Activated T-helper 1 cell treated with anti-CD3 and anti-CD28 coated beads, Interleukin-12 subunit alpha, Interleukin-12 subunit beta, Interleukin-2, Interleukin-4 antibody, amounts not matched to agents 30 ng/mL and 10 ng/mL and 1 ng/mL, durations not matched to agents 14 hours and 24 hours and 36 hours (primary cell): ENCODE results near the gene TRPT1. TPM values are rescaled to one million over a fixed set of nuclear protein-coding genes. Genes with fewer than 3 reads are reported as not detected.
A peak's percentile ranks its signal among the peaks of the same experiment; 100 is the strongest.

Source experiments
- DNase-seq: peaks from one replicate; pipeline ENCODE4 v3.0.0; 2021; ENCODE audit warnings: low spot score
- H3K27ac Mint-ChIP-seq: one replicate; pipeline ENCODE4 v1.8.0; 2021; ENCODE audit warnings: mild to moderate bottlenecking, mixed read lengths
- H3K27me3 Mint-ChIP-seq: one replicate; pipeline ENCODE4 v1.8.0; 2022; ENCODE audit warnings: mild to moderate bottlenecking, moderate library complexity, mixed read lengths; ENCODE audit not compliant: insufficient read depth
- H3K36me3 Mint-ChIP-seq: one replicate; pipeline ENCODE4 v1.8.0; 2021; ENCODE audit warnings: low read depth, mixed read lengths
- H3K4me1 Mint-ChIP-seq: one replicate; pipeline ENCODE4 v1.8.0; 2021; ENCODE audit warnings: low read depth, mixed read lengths
- H3K4me3 Mint-ChIP-seq: one replicate; pipeline ENCODE4 v1.8.0; 2021; ENCODE audit warnings: mild to moderate bottlenecking, moderate library complexity, mixed read lengths
- H3K9me3 Mint-ChIP-seq: one replicate; pipeline ENCODE4 v1.8.0; 2021; ENCODE audit warnings: mixed read lengths
- intact Hi-C: fragments of 100-400 bp; cut with micrococcal nuclease; formaldehyde crosslinking; loops from one replicate; pipeline ENCODE4 v1.15.1; 2024
- total RNA-seq: library from RNA; stranded (reverse); gene quantifications from 2 replicates; pipeline ENCODE4 v1.2.3, GENCODE V29; 2022

The TRPT1 gene
- total RNA-seq, 1 donor from 2014 or later = 35.5 TPM

DNA sequence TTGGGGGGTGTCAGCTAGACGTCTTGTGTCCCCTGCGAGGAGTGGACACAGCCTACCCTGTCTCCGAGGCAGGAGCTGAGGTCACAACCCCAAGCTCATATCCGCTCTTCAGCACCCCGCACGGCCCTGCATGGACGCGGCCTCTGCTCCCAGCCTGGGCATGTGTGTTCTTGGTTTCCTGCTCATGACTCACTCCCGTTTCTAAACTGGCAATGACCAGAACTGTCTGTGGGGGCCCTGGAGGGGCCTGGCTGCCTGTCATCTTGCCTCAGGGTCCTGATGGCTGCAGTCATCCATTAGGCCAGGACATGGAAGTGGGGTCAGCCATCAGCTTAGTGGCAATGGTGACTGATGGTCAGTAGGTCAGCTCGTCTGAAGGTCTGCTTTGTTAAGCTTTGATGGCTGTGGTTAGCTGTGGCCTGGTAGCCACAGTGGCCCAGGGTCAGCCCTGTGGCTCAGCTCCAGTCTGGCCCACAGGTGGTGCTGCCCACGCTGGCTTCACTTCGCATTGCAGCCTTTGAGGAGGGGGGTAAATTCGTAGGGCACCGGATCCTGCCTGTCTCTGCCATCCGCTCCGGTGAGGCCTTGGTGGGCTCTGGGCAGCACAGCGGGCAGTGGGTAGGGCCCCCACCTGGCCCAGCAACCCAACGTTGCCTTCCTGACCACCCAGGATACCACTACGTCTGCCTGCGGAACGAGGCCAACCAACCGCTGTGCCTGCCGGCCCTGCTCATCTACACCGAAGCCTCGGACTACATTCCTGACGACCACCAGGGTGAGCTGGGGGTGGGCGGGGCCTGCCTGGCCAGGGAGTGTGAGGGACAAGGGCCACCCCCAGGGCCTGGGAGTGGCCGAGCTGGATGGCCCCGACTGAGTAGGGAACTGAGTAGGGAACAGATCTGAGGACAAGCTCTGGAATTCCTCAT lies 37.3 kb upstream of the TRPT1 start:
- H3K27me3 Mint-ChIP-seq = no peaks in the 10 kb centered on the region
- no peak overlapping the region for H3K27ac Mint-ChIP-seq
- intact Hi-C loops = no loop called here
- no peak overlapping the region for H3K4me3 Mint-ChIP-seq
- peaks cover 20% of the 10 kb centered on the region for H3K36me3 Mint-ChIP-seq
- peaks cover 19% of the 10 kb centered on the region for H3K4me1 Mint-ChIP-seq
- H3K9me3 Mint-ChIP-seq = no peaks in the 10 kb centered on the region
- DNase-seq = no peak

DNA sequence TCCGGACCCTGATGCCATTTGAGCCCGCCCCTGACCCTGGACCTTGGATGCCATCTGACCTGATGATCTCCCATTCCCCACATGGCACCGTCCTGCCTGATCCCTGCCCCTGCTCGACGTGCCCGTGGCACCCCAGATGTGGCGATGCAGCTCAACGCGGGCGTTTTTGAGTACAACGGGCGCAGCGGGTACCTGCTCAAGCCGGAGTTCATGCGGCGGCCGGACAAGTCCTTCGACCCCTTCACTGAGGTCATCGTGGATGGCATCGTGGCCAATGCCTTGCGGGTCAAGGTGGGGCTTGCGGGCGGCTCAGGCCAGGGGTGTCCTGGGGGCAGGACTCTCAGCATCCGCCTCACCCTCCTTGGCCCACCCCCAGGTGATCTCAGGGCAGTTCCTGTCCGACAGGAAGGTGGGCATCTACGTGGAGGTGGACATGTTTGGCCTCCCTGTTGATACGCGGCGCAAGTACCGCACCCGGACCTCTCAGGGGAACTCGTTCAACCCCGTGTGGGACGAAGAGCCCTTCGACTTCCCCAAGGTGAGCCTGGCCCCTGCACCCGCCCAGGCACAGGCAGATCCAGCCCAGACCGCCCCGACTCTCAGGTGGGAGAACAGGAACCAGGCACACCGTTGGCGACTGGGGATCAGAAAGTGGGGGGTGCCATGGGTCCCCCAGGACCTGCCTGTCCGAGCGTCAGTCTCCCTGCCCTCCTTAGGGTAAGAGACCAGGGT lies 36.5 kb upstream of the TRPT1 start:
- H3K4me1 Mint-ChIP-seq = peaks cover 12% of the 10 kb centered on the region
- no peak for DNase-seq
- H3K27ac Mint-ChIP-seq = no peak overlapping the region
- no peaks in the 10 kb centered on the region for H3K27me3 Mint-ChIP-seq
- H3K36me3 Mint-ChIP-seq = peaks cover 17% of the 10 kb centered on the region
- intact Hi-C loops = no loop called here
- H3K9me3 Mint-ChIP-seq = no peaks in the 10 kb centered on the region
- H3K4me3 Mint-ChIP-seq = no peak overlapping the region

DNA sequence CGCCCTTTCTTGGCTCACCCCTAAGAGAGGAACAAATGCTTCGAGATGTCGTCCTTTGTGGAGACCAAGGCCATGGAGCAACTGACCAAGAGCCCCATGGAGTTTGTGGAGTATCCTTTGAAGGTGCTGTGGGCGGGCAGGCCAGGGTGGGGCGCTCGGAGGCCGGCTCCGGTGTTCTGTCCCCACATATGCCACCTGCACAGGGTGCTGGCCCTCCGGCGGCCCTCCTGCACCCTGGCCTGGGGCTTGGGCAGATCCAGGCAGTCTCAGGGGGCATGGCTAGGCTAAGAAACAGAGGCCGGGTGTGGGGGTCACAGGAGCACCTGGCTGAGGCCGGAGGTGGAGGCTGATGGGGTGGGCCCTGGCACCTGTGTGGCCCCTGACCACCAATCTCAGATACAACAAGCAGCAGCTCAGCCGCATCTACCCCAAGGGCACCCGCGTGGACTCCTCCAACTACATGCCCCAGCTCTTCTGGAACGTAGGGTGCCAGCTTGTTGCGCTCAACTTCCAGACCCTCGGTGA lies 35.6 kb upstream of the TRPT1 start:
- Mint-ChIP-seq H3K36me3 (peaks cover 17% of the 10 kb centered on the region), H3K27me3 (no peaks in the 10 kb centered on the region), H3K9me3 (no peaks in the 10 kb centered on the region), H3K27ac (no peak overlapping the region), H3K4me1 (peaks cover 12% of the 10 kb centered on the region), H3K4me3 (no peak overlapping the region)
- intact Hi-C loops = no loop called here
- DNase-seq = no peak

DNA sequence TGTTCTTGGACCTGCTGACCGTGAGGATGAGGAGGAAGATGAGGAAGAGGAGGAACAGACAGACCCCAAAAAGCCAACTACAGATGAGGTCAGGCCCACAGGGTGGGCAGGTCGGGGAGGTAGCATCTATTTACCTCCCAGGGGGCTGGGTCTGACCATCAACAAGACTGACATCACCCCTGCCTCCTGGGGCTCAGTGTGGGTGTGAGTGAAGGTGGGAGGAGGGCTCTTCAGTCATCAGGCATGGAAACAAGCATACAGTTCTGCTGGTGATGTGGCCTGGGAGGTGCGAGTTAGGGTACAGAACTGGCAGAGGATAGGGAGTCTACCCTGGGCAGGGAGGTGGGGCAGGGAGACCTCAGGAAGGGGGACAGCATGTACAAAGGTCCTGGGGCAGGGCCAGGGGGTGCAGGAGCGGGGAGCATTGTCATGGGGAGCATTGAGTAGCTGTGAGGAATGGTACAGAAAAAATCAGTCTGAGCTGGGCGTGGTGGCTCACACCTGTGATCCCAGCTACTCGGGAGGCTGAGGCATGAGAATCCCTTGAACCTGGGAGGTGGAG lies 34.2 kb upstream of the TRPT1 start:
- Mint-ChIP-seq H3K4me1 (peaks cover 12% of the 10 kb centered on the region), H3K36me3 (peaks cover 15% of the 10 kb centered on the region), H3K27me3 (no peaks in the 10 kb centered on the region), H3K4me3 (no peak overlapping the region), H3K9me3 (no peaks in the 10 kb centered on the region), H3K27ac (peak overlapping the region; percentile 36)
- intact Hi-C loops = no loop called here
- no peak for DNase-seq

DNA sequence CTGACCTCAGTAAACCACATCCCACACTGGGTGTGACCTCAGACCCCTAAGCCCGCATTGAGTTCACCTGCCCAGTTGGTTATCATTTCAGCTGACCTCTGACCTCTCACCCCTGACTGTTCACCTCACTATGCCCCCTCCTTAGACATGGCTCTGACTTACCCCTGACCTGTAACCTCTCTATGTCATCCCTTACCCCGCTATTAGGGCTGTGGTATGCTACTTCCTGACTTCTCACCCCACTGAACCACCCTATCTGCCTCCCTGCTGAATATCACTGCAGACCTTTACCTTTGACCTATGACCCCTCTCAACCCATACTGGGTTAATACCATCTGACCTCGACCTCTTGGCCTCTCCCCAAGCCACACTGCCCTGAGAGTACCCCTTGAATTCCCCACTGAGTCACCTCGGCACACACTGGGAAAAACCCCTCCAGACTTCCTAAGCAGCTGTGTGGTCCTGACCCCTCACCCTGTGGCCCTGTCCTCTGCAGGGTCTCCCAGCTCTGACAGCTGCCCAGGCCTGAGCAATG lies 33.6 kb upstream of the TRPT1 start:
- no peak for DNase-seq
- intact Hi-C loops = no loop called here
- H3K27me3 Mint-ChIP-seq = no peaks in the 10 kb centered on the region
- H3K9me3 Mint-ChIP-seq = no peaks in the 10 kb centered on the region
- H3K4me3 Mint-ChIP-seq = no peak overlapping the region
- H3K27ac Mint-ChIP-seq = peak overlapping the region; percentile 8
- peaks cover 15% of the 10 kb centered on the region for H3K36me3 Mint-ChIP-seq
- peaks cover 12% of the 10 kb centered on the region for H3K4me1 Mint-ChIP-seq

DNA sequence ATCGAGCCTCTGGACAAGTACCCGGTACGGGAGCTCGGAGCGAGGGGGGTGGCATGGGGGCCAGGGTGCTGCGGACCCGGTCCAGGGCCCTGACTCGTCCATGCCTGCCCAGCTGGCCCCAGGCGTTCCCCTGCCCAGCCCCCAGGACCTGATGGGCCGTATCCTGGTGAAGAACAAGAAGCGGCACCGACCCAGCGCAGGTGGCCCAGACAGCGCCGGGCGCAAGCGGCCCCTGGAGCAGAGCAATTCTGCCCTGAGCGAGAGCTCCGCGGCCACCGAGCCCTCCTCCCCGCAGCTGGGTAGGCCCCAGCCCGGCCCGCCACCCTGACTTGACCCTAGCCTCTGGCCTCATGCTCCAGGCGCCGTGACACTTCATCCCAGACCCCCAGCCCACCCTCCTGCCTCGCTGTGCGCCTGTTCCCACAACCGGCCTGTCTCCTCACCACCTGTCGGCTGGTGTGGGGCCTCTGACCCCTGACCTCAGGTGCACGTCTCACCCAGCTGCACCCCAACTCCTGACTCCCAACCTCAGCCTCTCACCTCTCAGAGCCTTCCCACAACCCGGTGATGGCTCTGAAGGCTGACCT lies 33.1 kb upstream of the TRPT1 start:
- Mint-ChIP-seq H3K9me3 (no peaks in the 10 kb centered on the region), H3K4me1 (peaks cover 12% of the 10 kb centered on the region), H3K27me3 (no peaks in the 10 kb centered on the region), H3K27ac (no peak overlapping the region), H3K36me3 (peaks cover 15% of the 10 kb centered on the region), H3K4me3 (no peak overlapping the region)
- no peak for DNase-seq
- intact Hi-C loops = no loop called here

DNA sequence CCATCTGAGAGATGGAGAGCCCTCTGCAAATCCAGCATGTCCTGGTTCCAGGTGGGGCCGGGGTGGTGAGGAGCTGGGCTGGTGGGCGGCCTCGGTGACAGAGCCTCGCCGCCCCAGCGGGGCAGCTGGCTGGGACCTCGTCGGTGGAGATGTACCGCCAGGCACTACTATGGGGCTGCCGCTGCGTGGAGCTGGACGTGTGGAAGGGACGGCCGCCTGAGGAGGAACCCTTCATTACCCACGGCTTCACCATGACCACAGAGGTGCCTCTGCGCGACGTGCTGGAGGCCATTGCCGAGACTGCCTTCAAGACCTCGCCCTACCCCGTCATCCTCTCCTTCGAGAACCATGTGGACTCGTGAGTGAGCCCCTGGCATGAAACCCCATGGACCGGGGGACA lies 32.4 kb upstream of the TRPT1 start:
- Mint-ChIP-seq H3K4me1 (peaks cover 12% of the 10 kb centered on the region), H3K27ac (no peak overlapping the region), H3K27me3 (no peaks in the 10 kb centered on the region), H3K36me3 (peaks cover 15% of the 10 kb centered on the region), H3K4me3 (no peak overlapping the region), H3K9me3 (no peaks in the 10 kb centered on the region)
- DNase-seq = no peak
- intact Hi-C loops = no loop called here

DNA sequence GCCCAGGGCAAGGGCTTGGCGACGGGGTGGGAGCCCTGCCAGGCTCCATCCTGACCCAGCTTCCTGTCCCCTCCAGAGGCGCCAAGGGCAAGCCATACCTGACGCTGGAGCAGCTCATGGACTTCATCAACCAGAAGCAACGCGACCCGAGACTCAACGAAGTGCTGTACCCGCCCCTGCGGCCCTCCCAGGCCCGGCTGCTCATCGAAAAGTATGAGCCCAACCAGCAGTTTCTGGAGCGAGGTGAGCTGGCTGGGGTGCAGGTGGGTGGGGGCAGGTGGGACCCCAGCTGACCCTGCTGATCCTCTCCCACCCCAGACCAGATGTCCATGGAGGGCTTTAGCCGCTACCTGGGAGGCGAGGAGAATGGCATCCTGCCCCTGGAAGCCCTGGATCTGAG lies 30.3 kb upstream of the TRPT1 start:
- H3K4me3 Mint-ChIP-seq = no peak overlapping the region
- DNase-seq = no peak
- peaks cover 11% of the 10 kb centered on the region for H3K36me3 Mint-ChIP-seq
- no peak overlapping the region for H3K27ac Mint-ChIP-seq
- no peaks in the 10 kb centered on the region for H3K27me3 Mint-ChIP-seq
- intact Hi-C loops = no loop called here
- H3K4me1 Mint-ChIP-seq = peaks cover 12% of the 10 kb centered on the region
- H3K9me3 Mint-ChIP-seq = no peaks in the 10 kb centered on the region

DNA sequence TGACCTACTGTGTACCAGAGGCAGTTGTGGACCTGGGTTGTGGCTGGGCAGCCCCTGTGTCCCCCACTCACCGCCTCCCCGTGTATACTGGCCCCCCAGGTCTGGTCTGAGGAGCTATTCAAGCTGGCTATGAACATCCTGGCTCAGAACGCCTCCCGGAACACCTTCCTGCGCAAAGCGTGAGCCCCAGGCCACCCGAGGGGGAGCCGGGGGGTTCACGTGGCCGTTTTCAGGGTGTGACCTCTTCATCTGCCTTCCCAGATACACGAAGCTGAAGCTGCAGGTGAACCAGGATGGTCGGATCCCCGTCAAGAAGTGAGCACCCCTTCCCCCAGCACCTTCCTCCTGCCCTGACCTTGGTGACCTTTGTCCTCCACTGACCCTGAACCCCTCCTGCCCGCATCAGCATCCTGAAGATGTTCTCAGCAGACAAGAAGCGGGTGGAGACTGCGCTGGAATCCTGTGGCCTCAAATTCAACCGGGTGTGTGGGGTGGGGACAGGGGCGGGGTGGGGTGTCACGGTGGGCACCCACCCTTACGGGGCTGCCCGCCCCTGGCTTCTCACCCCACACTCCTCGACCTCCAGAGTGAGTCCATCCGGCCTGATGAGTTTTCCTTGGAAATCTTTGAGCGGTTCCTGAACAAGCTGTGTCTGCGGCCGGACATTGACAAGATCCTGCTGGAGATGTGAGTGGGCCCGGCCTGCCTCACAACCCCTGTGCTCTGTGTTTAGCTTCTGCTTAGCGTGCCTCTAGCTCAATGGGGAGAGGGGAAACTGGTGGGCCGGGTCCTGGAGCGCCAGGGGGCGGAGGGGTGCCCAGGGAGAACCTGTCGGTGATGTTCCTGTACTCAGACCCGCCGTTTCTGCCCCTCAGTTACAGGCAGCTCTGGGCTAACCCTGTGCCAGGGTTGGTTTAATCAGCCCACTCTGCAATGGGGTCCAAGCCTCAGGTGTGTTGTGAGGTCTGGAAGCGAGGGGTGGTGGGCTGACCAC lies 29.4 kb upstream of the TRPT1 start:
- no peak for DNase-seq
- Mint-ChIP-seq H3K4me3 (no peak overlapping the region), H3K9me3 (no peaks in the 10 kb centered on the region), H3K27me3 (no peaks in the 10 kb centered on the region), H3K4me1 (peaks cover 12% of the 10 kb centered on the region), H3K27ac (no peak overlapping the region), H3K36me3 (peaks cover 11% of the 10 kb centered on the region)
- intact Hi-C loops = no loop called here

DNA sequence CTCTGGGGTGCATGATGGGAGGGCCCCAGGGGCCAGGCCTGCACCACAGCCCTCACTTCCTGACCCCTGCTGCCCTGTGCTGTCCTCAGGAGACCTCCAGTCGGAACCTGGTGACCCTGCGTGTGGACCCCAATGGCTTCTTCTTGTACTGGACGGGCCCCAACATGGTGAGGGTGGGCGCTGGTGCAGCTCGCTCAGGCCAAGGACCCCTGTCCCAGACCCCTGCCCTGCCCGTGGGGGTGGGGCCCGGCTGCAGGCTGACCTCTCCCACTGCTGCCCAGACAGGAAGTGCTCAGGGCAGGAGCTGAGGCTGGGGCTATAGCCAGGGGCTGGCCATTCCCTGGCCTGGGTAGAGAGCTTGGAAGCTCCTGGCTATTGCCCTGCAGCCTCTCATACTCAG lies 28.3 kb upstream of the TRPT1 start:
- Mint-ChIP-seq H3K27me3 (no peaks in the 10 kb centered on the region), H3K9me3 (no peaks in the 10 kb centered on the region), H3K27ac (no peak overlapping the region), H3K4me1 (peaks cover 6% of the 10 kb centered on the region), H3K4me3 (no peak overlapping the region), H3K36me3 (peaks cover 1% of the 10 kb centered on the region)
- no peak for DNase-seq
- intact Hi-C loops = loop anchor here (5.0 kb wide), 1 partner anchor 103 kb away; the partner anchor contains the start of gene RPS6KA4

DNA sequence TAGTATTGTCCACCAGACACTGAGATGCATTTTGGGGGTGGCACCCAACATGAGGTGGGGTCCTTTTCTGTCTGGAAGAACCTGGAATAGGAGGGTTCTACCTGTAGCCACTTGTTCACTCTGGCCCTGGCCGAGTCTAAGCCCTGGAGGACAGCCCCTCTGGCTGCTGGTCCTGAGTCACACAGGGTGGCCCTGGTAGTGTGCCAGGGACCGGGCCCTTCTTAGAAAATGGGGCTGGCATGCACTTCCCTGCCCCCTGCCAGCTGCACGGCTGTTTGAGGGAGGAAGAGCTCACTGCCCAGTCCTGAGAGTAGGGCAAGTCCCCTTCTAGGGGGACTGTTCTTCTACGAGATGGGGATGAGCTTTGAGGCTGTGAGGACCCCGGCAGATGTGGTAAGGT lies 27.5 kb upstream of the TRPT1 start:
- DNase-seq = no peak
- peak overlapping the region; percentile 26 for H3K4me3 Mint-ChIP-seq
- H3K27ac Mint-ChIP-seq = no peak overlapping the region

More for the DNA sequence above, 27.5 kb upstream of the TRPT1 start:
- H3K4me1 Mint-ChIP-seq = peaks cover 5% of the 10 kb centered on the region
- intact Hi-C loops = loop anchor here (5.0 kb wide), 1 partner anchor 104 kb away; the partner anchor contains the start of gene RPS6KA4
- H3K9me3 Mint-ChIP-seq = no peaks in the 10 kb centered on the region
- no peaks in the 10 kb centered on the region for H3K27me3 Mint-ChIP-seq
- H3K36me3 Mint-ChIP-seq = no peaks in the 10 kb centered on the region
